PC-3 (cell line): Measurements from ENCODE around the gene PCDH9.

Experiments used
- EZH2 ChIP-seq: fragments of 300-600 bp; sonication (generic); IDR thresholded peaks from one replicate; pipeline ENCODE4 v1.6.1; 2017; ENCODE audit warnings: antibody characterized with exemption, mild to moderate bottlenecking, low read length; ENCODE audit not compliant: unreplicated experiment
- TF ChIP-seq, protein P1 (sequence below): fragments of 300-600 bp; sonication (generic); conservative IDR thresholded peaks from 2 replicates; pipeline ENCODE4 v1.5.1; 2017; ENCODE audit warnings: antibody characterized with exemption, low read depth, mild to moderate bottlenecking, low read length

- TF ChIP-seq, protein P1, sequence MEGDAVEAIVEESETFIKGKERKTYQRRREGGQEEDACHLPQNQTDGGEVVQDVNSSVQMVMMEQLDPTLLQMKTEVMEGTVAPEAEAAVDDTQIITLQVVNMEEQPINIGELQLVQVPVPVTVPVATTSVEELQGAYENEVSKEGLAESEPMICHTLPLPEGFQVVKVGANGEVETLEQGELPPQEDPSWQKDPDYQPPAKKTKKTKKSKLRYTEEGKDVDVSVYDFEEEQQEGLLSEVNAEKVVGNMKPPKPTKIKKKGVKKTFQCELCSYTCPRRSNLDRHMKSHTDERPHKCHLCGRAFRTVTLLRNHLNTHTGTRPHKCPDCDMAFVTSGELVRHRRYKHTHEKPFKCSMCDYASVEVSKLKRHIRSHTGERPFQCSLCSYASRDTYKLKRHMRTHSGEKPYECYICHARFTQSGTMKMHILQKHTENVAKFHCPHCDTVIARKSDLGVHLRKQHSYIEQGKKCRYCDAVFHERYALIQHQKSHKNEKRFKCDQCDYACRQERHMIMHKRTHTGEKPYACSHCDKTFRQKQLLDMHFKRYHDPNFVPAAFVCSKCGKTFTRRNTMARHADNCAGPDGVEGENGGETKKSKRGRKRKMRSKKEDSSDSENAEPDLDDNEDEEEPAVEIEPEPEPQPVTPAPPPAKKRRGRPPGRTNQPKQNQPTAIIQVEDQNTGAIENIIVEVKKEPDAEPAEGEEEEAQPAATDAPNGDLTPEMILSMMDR = no peak
- TF ChIP-seq EZH2 = no peak
Measured at GRCh38 chr13:67148161-67148571, 82.0 kb downstream of the PCDH9 start.
